ENCODE results near the gene WAC. TPM values are rescaled to one million over a fixed set of nuclear protein-coding genes. Genes with fewer than 3 reads are reported as not detected.
"Not testable (repeated sequence)": the region's sequence is repeated elsewhere in the genome, so short reads cannot be mapped to it uniquely, and the experiment has no call there.

The WAC gene
- total RNA-seq, 4 donors from 2014 or later: 66.6 to 102 (median 78.9) TPM

DNA sequence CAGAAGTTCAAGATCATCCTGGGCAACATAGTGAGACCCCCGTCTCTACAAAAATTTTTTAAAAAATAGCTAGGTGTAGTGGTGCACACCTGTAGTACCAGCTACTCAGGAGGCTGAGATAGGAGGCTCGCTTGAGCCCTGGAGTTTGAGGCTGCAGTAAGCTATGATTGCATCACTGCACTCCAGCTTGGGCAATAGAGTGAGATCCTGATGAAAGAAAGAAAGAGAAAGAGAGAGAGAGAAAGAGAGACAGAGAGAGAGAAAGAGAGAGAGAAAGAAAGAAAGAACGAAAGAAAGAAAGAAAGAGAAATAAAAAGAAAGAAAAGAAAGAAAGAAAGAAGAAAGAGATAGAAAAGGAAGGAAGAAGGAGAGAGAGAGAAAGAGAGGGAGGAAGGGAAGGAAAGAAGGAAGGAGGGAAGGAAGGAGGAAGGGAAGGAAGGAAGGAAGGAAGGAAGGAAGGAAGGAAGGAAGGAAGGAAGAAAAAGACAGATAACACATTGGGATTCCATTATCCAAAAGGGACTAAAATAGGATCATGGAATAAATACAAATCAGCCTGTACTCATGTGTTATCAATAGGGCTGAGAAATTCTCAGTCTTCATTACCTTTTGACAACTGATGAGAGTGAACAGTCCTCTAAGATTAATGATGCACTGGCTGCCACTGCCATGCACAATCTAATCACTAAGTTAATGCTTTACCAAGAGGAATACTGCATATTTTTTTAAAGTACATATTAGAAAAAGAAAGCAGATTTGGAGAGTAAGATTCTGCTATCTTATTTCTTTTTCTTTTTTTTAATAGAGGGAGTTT, 35.4 kb upstream of the WAC start:
- TF ChIP-seq POLR2AphosphoS5 (IDR thresholded peaks at IDR 0.05) (no peak), EP300 (IDR thresholded peaks at IDR 0.05; ENCODE audit: low read depth) (no peak), POLR2A (IDR thresholded peaks at IDR 0.05) (no peak)
- TF ChIP-seq, protein P1, sequence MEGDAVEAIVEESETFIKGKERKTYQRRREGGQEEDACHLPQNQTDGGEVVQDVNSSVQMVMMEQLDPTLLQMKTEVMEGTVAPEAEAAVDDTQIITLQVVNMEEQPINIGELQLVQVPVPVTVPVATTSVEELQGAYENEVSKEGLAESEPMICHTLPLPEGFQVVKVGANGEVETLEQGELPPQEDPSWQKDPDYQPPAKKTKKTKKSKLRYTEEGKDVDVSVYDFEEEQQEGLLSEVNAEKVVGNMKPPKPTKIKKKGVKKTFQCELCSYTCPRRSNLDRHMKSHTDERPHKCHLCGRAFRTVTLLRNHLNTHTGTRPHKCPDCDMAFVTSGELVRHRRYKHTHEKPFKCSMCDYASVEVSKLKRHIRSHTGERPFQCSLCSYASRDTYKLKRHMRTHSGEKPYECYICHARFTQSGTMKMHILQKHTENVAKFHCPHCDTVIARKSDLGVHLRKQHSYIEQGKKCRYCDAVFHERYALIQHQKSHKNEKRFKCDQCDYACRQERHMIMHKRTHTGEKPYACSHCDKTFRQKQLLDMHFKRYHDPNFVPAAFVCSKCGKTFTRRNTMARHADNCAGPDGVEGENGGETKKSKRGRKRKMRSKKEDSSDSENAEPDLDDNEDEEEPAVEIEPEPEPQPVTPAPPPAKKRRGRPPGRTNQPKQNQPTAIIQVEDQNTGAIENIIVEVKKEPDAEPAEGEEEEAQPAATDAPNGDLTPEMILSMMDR (IDR thresholded peaks at IDR 0.05): no peak
- no peak for DNase-seq
- no peaks in the 10 kb centered on the region for H3K36me3 ChIP-seq
- H3K4me3 ChIP-seq: no peak overlapping the region
- 60 to 84% methylated on average over 2 of the region's 3 CpGs for WGBS, 2 donors (ENCODE audit: low coverage in 1 of 2)
- no peaks in the 10 kb centered on the region for H3K4me1 ChIP-seq
- in situ Hi-C loops (cut with MboI; ENCODE audit: low pct_ligation_motif_present in 1 of 4, low pct_unique_long_range_greater_than_20kb in 1 of 4, low sequenced_read_pairs in 3 of 4): no loop called here
- intact Hi-C loops (cut with DNase I; ENCODE audit: low total_unique reads): no loop called here
- no peak overlapping the region for H3K27ac ChIP-seq
- H3K27me3 ChIP-seq: no peaks in the 10 kb centered on the region
- no peaks in the 10 kb centered on the region for H3K9me3 ChIP-seq

DNA sequence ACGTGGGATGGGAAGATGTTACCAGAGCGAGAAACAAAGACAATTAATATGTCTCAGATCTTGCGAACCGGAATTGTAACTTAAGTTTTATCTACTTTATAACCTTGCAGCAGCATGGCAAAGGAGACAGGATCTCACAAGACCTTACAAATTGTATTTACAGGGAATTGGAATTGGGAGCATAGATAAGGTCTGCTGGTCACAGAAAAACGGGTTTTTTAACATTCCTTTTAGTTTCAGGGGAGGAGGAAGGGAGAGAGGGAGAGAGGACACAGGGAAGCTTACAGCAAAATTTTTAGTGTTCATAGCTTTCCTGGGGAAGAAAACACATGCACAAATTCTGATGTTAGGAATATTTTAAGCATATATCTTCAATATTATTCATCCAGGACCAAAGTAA, 32.7 kb upstream of the WAC start:
- H3K36me3 ChIP-seq; H3K4me3 ChIP-seq; DNase-seq; in situ Hi-C loops (cut with MboI; ENCODE audit: low pct_ligation_motif_present in 1 of 4, low pct_unique_long_range_greater_than_20kb in 1 of 4, low sequenced_read_pairs in 3 of 4); H3K27ac ChIP-seq; intact Hi-C loops (cut with DNase I; ENCODE audit: low total_unique reads); H3K27me3 ChIP-seq; H3K9me3 ChIP-seq: not testable (repeated sequence)
- peaks cover 0 to 13% (median 6%) of the 10 kb centered on the region in 4 donors for H3K4me1 ChIP-seq
- 25 to 39% methylated on average over 4 to 5 of the region's 5 CpGs for WGBS, 2 donors (ENCODE audit: low coverage in 1 of 2)

DNA sequence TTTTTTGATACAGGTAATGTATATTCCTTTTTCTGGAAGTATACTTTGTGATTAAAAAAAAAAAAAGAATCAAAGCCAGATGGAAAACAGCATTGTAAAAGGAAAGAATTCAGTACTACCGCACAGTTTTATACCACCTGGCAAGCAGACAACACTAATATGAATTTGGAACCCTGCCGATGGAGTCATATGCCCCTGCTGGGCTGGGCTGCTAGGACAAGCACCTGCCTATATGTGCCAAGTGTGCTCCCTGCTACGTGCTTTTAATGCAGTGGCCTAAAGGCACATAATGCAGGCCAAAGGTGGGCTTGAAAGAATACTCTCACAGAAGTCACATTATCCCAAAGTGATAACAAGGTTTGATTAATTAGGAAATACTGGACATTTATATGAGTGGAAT, 29.8 kb upstream of the WAC start:
- Histone ChIP-seq H3K27me3 (no peaks in the 10 kb centered on the region), H3K9me3 (no peaks in the 10 kb centered on the region), H3K36me3 (no peaks in the 10 kb centered on the region), H3K27ac (peak overlapping the region in 3 of 4 donors; percentile 47 to 59 (median 53)), H3K4me1 (peaks cover 0 to 15% (median 6%) of the 10 kb centered on the region in 4 donors), H3K4me3 (peak overlapping the region in 1 of 4 donors; percentile 12)
- in situ Hi-C loops (cut with MboI; ENCODE audit: low pct_ligation_motif_present in 1 of 4, low pct_unique_long_range_greater_than_20kb in 1 of 4, low sequenced_read_pairs in 3 of 4) (no loop called here), intact Hi-C loops (cut with DNase I; ENCODE audit: low total_unique reads) (no loop called here)
- TF ChIP-seq, protein P1 (IDR thresholded peaks at IDR 0.05): peak in 4 of 5 experiments; percentile 29 to 57 (median 42)
- TF ChIP-seq POLR2AphosphoS5 (IDR thresholded peaks at IDR 0.05) (peak in 1 of 3 donors; percentile 18), EP300 (IDR thresholded peaks at IDR 0.05; ENCODE audit: low read depth) (no peak)
- WGBS, 2 donors (ENCODE audit: low coverage in 1 of 2): 69 to 71% methylated on average over 3 of the region's 3 CpGs
- peak; percentile 83 for DNase-seq

DNA sequence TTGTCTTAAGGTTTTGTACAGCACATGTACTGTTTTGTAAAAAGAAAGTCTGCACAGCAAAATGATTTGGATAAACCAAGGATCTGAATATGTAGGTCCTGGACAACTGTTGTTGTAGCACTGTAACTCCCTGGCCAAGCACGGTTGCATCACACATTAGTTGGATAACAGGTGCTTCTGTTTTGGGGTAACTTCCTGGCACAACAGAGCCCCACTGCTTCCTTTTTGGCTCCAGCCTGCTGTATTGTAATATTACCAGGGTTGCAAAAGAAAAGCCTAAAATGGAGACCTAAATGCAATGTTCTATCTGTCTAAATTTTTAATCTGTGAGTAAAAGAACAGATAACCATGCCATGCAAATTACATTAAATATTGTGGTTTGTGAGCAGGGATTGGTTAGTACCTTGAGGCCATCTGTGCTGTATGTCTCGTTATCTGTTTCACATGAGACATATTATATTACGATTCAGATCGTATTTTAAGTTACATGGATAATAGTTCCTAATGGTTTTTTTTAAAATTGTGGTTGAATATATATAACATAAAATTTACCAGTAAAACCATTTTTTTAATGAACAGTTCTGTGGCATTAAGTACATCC, 27.5 kb upstream of the WAC start:
- intact Hi-C loops (cut with DNase I; ENCODE audit: low total_unique reads): no loop called here
- 84 to 93% methylated on average over 4 of the region's 4 CpGs for WGBS, 2 donors (ENCODE audit: low coverage in 1 of 2)
- Histone ChIP-seq H3K9me3 (no peaks in the 10 kb centered on the region), H3K27ac (no peak overlapping the region), H3K36me3 (no peaks in the 10 kb centered on the region), H3K4me1 (peaks cover 3 to 31% (median 16%) of the 10 kb centered on the region in 4 donors), H3K4me3 (no peak overlapping the region), H3K27me3 (no peaks in the 10 kb centered on the region)
- in situ Hi-C loops (cut with MboI; ENCODE audit: low pct_ligation_motif_present in 1 of 4, low pct_unique_long_range_greater_than_20kb in 1 of 4, low sequenced_read_pairs in 3 of 4): no loop called here
- TF ChIP-seq, protein P1 (IDR thresholded peaks at IDR 0.05): no peak
- TF ChIP-seq EP300 (IDR thresholded peaks at IDR 0.05; ENCODE audit: low read depth) (no peak), POLR2A (IDR thresholded peaks at IDR 0.05) (no peak)
- DNase-seq: no peak

All from transverse colon (tissue), 4 donors.